ENCODE data around the gene NAA25. TPM values are rescaled to one million over a fixed set of nuclear protein-coding genes. Genes with fewer than 3 reads are reported as not detected.

Gene NAA25
- polyA plus RNA-seq, 1 of the 3 experiments (the other 2 are of a cell fraction) = 4.4 TPM

GRCh38 chr12:112029301-112029700, 79.3 kb downstream of the NAA25 start (continued):
- TF ChIP-seq TEAD4 (IDR thresholded peaks at IDR 0.05; ENCODE audit: borderline replicate concordance, insufficient read depth) = no peak

GRCh38 chr12:112025808-112026375, 82.7 kb downstream of the NAA25 start:
- CTCF ChIA-PET = interaction anchor here (1.1 kb wide), 1 partner anchor 10 kb away, joined by 3 read pairs; no protein-coding TSS in a partner anchor
- no peak for TF ChIP-seq USF2 (IDR thresholded peaks at IDR 0.05; ENCODE audit: borderline replicate concordance, low read depth, low read length)
- no peak for TF ChIP-seq SIN3A (IDR thresholded peaks at IDR 0.05; ENCODE audit: borderline replicate concordance, low read depth, low read length)
- TF ChIP-seq FOXM1 (IDR thresholded peaks at IDR 0.05; ENCODE audit: low read depth) = no peak
- TF ChIP-seq POLR2AphosphoS5 (IDR thresholded peaks at IDR 0.05; ENCODE audit: low read depth, low read length) = 0 out of 2 replicates have a peak, but pooled peaks have one; percentile 23

GRCh38 chr12:112023759-112024396, 84.7 kb downstream of the NAA25 start:
- H2AFZ ChIP-seq (ENCODE audit: low read depth) = no peak overlapping the region
- H3K36me3 ChIP-seq (replicated peaks in 1 of 2; ENCODE audit: control insufficient read depth in 1 of 2, insufficient read depth in 2 of 2, low read length in 1 of 2) = peaks cover 56 to 59% of the 10 kb centered on the region in 2 experiments
- ChIA-PET POLR2A (interaction anchor here (1.2 kb wide), 1 partner anchor 10 kb away, joined by 3 read pairs; no protein-coding TSS in a partner anchor), CTCF (interaction anchor here (1.4 kb wide), 1 partner anchor 10 kb away, joined by 7 read pairs; the partner anchor contains the start of genes ERP29 and TMEM116)
- H4K20me1 ChIP-seq (ENCODE audit: insufficient read depth) = peaks cover 14% of the 10 kb centered on the region
- peaks cover 3 to 8% of the 10 kb centered on the region in 2 experiments; a peak in 3 of 4 replicates for H3K4me1 ChIP-seq (ENCODE audit: control insufficient read depth in 1 of 2, insufficient read depth in 2 of 2, low read depth in 1 of 2, low read length in 1 of 2)
- H3K9me3 ChIP-seq = no peaks in the 10 kb centered on the region
- no peak overlapping the region for H3K4me3 ChIP-seq (ENCODE audit: low read depth in 2 of 2, low read length in 1 of 2)
- H3K9me2 ChIP-seq = no peaks in the 10 kb centered on the region
- no peaks in the 10 kb centered on the region for H3K27me3 ChIP-seq (ENCODE audit: insufficient read depth)
- no peak overlapping the region for H3K27ac ChIP-seq (ENCODE audit: low read depth in 2 of 2, low read length in 1 of 2)
- TF ChIP-seq RAD21 (IDR thresholded peaks at IDR 0.05; ENCODE audit: low read length) (no peak), MXI1 (IDR thresholded peaks at IDR 0.05; ENCODE audit: low read depth, low read length) (no peak), ZBTB33 (IDR thresholded peaks at IDR 0.05; ENCODE audit: borderline replicate concordance, low read depth) (no peak), CHD2 (IDR thresholded peaks at IDR 0.05; ENCODE audit: low read length, partially characterized antibody) (no peak), FOSL2 (IDR thresholded peaks at IDR 0.05; ENCODE audit: borderline replicate concordance, low read depth) (no peak), TEAD4 (IDR thresholded peaks at IDR 0.05; ENCODE audit: borderline replicate concordance, insufficient read depth) (no peak)
- TF ChIP-seq, protein P1, sequence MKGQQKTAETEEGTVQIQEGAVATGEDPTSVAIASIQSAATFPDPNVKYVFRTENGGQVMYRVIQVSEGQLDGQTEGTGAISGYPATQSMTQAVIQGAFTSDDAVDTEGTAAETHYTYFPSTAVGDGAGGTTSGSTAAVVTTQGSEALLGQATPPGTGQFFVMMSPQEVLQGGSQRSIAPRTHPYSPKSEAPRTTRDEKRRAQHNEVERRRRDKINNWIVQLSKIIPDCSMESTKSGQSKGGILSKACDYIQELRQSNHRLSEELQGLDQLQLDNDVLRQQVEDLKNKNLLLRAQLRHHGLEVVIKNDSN (IDR thresholded peaks at IDR 0.05; ENCODE audit: borderline replicate concordance, low read depth) = no peak
- DNase-seq = no peak
- H3K9ac ChIP-seq = no peak overlapping the region
- 94% methylated on average over 4 of the region's 4 CpGs for WGBS (ENCODE audit: low lambda C conversion rate)
- H3K4me2 ChIP-seq = no peak overlapping the region
- peaks cover 36% of the 10 kb centered on the region for H3K79me2 ChIP-seq (ENCODE audit: insufficient read depth)
- peaks cover 34% of the 10 kb centered on the region for H3F3A ChIP-seq (replicated peaks; ENCODE audit: insufficient read depth)

More at GRCh38 chr12:112025808-112026375, 82.7 kb downstream of the NAA25 start:
- WGBS (ENCODE audit: low lambda C conversion rate) = 78% methylated on average over 4 of the region's 4 CpGs
- peaks cover 59 to 62% of the 10 kb centered on the region in 2 experiments for H3K36me3 ChIP-seq (replicated peaks in 1 of 2; ENCODE audit: control insufficient read depth in 1 of 2, insufficient read depth in 2 of 2, low read length in 1 of 2)
- no peaks in the 10 kb centered on the region for H3K9me3 ChIP-seq
- no peak for DNase-seq
- H3K9me2 ChIP-seq = no peaks in the 10 kb centered on the region
- peaks cover 17% of the 10 kb centered on the region for H3K79me2 ChIP-seq (ENCODE audit: insufficient read depth)
- no peak overlapping the region for H3K9ac ChIP-seq
- POLR2A ChIA-PET = interaction anchor here (1.3 kb wide), 1 partner anchor 12 kb away, joined by 4 read pairs; no protein-coding TSS in a partner anchor
- no peak overlapping the region; a peak in 1 of 4 replicates for H3K27ac ChIP-seq (ENCODE audit: low read depth in 2 of 2, low read length in 1 of 2)
- H4K20me1 ChIP-seq (ENCODE audit: insufficient read depth) = peaks cover 3% of the 10 kb centered on the region; the same call in 1 of the 2 replicates
- peaks cover 26% of the 10 kb centered on the region for H3F3A ChIP-seq (replicated peaks; ENCODE audit: insufficient read depth)
- peaks cover 0 to 3% of the 10 kb centered on the region in 2 experiments; a peak in 2 of 4 replicates for H3K4me1 ChIP-seq (ENCODE audit: control insufficient read depth in 1 of 2, insufficient read depth in 2 of 2, low read depth in 1 of 2, low read length in 1 of 2)
- no peak overlapping the region for H2AFZ ChIP-seq (ENCODE audit: low read depth)
- H3K4me2 ChIP-seq = no peak overlapping the region
- H3K27me3 ChIP-seq (ENCODE audit: insufficient read depth) = no peaks in the 10 kb centered on the region
- no peak overlapping the region for H3K4me3 ChIP-seq (ENCODE audit: low read depth in 2 of 2, low read length in 1 of 2)

Data from SK-N-SH (cell line).